T-helper 1 cell treated with Interleukin-12 subunit alpha and Interleukin-12 subunit beta and Interleukin-4 antibody, amounts not matched to agents 30 ng/mL and 1 ng/mL, for 36 hours (primary cell): ENCODE measurements around the gene KIAA1671. TPM values are rescaled to one million over a fixed set of nuclear protein-coding genes. Genes with fewer than 3 reads are reported as not detected.

ENCODE experiments used
- intact Hi-C: fragments of 100-400 bp; cut with micrococcal nuclease; formaldehyde crosslinking; loops from one replicate; pipeline ENCODE4 v1.15.1; 2024
- total RNA-seq: library from RNA; stranded (reverse); gene quantifications from 2 replicates; pipeline ENCODE4 v1.2.3, GENCODE V29; 2022

KIAA1671 gene
- total RNA-seq, 1 donor from 2014 or later, result 22.9 TPM

DNA sequence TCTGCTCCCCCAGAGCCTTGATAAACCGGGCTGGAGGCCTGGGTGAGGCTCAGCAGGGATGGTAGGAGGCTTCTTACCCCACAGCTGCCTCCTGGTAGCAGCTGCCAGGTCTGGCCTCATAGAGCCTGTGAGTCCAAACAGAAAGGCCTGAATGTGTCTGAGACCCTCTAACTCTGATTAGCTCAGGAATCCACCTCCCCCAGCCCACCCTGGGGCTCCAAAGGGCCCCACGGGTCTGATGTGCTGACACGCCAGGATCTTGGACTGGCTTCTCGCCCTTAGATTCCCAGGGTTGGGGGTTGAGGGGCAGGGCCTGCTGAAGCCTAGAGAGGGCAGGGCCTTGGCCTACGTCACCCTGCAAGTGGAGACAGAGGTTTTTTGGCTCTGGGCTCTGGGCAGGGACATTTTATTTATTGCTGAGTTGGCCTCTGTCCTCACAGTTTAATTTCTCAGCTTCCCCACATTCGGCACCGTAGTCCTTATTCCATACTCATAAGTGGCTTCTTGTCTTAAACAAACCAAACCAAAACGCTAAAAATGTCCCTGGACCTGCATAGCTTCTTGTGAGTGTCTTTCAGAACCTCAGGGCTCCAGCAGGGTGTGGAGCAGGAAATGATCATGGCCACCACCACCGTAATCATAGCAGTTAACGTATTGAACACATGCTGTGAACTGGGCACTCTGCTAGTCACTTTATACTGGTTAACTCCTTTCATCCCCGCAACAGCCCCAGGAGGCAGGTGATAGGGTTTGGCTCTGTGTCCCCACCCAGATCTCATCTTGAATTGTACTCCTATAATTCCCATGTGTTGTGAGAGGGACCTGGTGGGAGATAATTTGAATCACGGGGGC is 25.1 kb downstream of the KIAA1671 start:
- intact Hi-C loops, result no loop called here

GRCh38 chr22:24978308-24978707 is 25.8 kb downstream of the KIAA1671 start:
- intact Hi-C loops, result no loop called here

GRCh38 chr22:24981066-24981465 is 28.6 kb downstream of the KIAA1671 start:
- intact Hi-C loops, result no loop called here

DNA sequence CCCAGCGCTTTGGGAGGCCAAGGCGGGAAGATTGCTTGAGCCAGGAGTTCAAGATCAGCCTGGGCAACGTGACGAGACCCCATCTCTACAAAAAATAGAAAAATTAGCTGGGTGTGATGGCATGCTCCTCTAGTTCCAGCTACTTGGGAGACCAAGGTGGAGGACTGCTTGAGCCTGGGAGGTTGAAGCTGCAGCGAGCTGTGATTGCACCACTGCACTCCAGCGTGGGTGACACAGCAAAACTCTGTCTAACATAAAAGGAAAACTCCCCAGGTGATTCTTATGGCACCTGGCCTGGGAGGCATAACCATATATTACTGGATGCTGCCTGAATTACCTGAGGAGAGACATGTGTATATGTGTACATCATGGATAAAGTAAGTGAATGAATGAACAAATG is 29.1 kb downstream of the KIAA1671 start:
- intact Hi-C loops, result no loop called here

DNA sequence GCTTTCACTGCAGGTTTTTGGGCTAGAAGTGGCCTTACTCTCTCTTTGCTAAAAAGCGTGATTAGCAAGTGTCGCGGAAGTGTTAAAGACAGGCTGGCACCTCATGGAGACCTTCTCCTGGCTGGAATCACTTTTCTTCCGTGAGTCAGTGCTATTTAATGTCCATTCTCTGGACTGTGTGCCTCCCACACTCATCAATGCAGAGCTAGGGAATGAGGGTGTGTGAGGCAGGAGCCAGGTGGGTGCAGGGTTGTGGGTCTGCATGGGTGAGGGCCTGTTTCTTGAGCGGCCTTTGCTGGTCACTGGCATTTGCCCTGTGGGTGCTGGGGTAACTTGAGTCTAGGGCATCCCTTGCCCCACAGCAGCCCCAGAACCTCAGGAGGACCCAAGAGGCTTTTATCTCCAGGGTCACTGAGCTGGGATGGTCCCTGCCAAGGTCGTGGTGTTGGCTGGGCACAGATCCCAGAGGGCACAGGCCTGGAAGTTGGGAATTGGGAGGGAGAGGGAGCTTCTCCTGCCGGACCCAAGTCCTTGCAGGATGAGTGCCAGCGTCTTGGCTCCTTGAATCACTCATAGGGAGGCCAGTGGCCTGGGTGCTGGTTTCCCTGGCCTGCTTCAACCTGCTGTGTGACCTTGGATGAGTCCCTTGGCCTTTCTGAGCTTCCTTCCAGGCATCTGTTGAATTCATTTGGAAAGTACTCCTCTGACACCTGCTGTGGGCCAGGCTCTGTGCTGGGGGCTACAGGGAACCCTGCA is 30.0 kb downstream of the KIAA1671 start:
- intact Hi-C loops, result no loop called here

- intact Hi-C loops, result no loop called here
Measured at GRCh38 chr22:24983151-24983550, 30.6 kb downstream of the KIAA1671 start.

- intact Hi-C loops, result no loop called here
Measured at GRCh38 chr22:24984122-24984521, 31.6 kb downstream of the KIAA1671 start.

- intact Hi-C loops, result loop anchor here (1.0 to 5.0 kb wide), 2 partner anchors 8 to 41 kb away; no protein-coding TSS in a partner anchor
Measured at GRCh38 chr22:24985826-24986214, 33.3 kb downstream of the KIAA1671 start.

DNA sequence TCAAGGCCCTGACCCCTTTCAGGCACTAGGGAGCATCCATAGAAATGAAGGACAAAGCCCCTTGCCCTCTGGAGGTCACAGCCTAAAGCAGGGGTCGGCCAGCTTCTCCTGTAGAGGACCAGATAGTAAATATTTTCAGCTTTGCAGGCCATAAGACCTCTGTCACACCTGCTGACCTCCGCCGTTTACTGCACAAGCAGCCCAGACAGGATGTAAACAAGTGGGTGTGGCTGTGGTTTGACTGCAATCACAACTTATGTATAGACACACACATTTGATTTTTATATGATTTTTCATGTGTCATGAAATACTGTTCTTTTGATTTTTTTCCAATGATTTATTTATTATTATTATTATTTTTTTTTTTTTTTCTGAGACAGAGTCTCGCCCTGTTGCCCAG is 34.3 kb downstream of the KIAA1671 start:
- intact Hi-C loops, result loop anchor here (1.0 to 5.0 kb wide), 2 partner anchors 7 to 40 kb away; no protein-coding TSS in a partner anchor

- intact Hi-C loops, result loop anchor here (5.0 kb wide), 1 partner anchor 38 kb away; no protein-coding TSS in a partner anchor
Measured at GRCh38 chr22:24989135-24989534, 36.6 kb downstream of the KIAA1671 start.

GRCh38 chr22:24989541-24989951 is 37.0 kb downstream of the KIAA1671 start:
- intact Hi-C loops, result loop anchor here (5.0 kb wide), 1 partner anchor 38 kb away; no protein-coding TSS in a partner anchor

DNA sequence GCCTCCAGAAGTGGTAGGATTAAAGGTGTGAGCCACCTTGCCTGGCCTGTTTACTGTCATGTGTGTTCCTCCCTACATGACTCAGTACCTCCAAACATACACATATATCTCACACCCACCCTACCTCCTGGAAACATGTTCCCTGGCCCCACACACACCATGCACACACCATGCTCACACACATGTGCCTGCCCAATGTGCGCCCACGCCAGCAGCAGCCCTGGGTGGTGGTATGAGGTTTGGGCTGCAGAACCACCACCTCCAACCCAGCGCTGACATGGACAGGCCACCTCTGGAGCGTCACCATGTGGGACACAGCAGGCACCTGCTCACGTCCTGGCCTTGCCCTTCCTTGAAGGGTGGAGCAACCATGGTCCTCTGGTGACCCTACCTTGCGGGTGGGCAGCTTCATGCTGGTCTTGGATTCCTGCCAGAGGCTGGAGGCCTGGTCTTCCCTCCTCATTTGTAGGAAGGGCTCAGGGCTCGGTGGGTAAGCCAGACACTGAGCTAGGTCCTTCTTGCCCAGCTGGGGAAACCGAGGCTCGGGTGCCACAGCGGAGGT is 37.9 kb downstream of the KIAA1671 start:
- intact Hi-C loops, result loop anchor here (5.0 kb wide), 1 partner anchor 72 kb away; no protein-coding TSS in a partner anchor

DNA sequence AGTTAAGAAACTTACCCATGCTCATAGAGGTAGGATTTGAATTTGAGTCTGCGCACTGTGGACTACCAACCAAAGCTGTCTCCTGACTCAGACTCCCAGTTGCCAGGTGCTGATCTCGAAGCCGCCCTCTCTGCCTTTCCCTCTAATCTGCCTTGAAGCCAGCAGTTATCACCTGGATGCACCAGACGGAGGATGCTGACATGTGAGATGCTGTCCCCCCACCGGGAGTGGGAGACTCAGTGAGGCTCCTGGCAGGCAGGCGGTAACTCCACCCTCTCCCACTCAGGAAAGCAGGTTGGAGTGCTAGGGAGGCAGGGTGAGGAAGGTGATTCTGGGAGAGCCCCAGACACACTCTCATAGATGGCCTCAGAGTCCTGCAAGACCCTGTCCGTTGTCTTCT is 40.4 kb downstream of the KIAA1671 start:
- intact Hi-C loops, result loop anchor here (5.0 kb wide), 1 partner anchor 69 kb away; no protein-coding TSS in a partner anchor

- intact Hi-C loops, result loop anchor here (1.0 to 5.0 kb wide), 4 partner anchors 8 to 68 kb away; partner anchors contain the start of gene KIAA1671
Measured at GRCh38 chr22:24994070-24994763, 41.7 kb downstream of the KIAA1671 start.

GRCh38 chr22:24995649-24996180 is 43.2 kb downstream of the KIAA1671 start:
- intact Hi-C loops, result loop anchor here (2.0 kb wide), 1 partner anchor 53 kb away; no protein-coding TSS in a partner anchor

- intact Hi-C loops, result no loop called here
Measured at GRCh38 chr22:24996420-24996952, 44.0 kb downstream of the KIAA1671 start.

GRCh38 chr22:24997023-24997422 is 44.5 kb downstream of the KIAA1671 start:
- intact Hi-C loops, result no loop called here

- intact Hi-C loops, result no loop called here
Measured at GRCh38 chr22:25000686-25001085, 48.2 kb downstream of the KIAA1671 start.

GRCh38 chr22:25002241-25002985 is 49.9 kb downstream of the KIAA1671 start:
- intact Hi-C loops, result no loop called here

DNA sequence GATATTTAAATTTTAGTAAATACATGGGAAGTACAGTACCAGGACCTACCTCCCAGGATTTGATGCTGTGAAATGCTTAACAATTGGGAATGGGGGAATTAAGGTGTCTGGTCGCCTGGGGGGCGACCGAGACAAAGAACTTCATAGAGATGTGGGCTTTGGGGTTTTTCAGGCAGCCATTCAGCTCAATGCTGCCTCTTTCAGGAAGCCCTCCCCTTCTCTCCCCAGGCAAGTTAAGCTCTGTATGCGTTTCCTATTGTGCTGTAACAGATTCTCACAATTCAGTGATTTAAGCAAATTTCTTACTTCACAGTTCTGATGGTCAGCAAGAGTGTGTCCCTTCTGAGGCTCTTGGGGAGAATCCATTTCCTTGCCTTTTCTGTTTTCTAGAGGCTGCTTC is 53.8 kb downstream of the KIAA1671 start:
- intact Hi-C loops, result no loop called here
